ENCODE data around the gene PRKAR2A.

DNA sequence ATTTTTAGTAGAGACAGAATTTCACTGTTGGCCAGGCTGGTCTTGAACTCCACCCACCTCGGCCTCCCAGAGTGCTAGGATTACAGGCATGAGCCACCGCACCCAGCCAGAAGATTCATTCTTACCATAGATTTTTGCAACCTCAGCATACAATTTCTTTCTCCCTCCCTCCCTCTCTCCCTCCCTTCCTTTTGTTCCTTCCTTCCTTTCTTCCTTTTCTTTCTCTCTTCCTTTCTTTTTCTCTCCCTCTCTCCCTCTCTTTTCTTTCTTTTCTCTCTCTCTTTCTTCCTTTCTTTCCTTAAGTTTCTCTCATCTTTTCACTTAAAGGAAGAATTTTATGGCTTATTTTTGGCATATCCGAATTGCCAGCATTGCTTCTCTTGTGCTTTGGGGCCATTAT is 58.0 kb downstream of the PRKAR2A start:
- TF ChIP-seq, protein P1, sequence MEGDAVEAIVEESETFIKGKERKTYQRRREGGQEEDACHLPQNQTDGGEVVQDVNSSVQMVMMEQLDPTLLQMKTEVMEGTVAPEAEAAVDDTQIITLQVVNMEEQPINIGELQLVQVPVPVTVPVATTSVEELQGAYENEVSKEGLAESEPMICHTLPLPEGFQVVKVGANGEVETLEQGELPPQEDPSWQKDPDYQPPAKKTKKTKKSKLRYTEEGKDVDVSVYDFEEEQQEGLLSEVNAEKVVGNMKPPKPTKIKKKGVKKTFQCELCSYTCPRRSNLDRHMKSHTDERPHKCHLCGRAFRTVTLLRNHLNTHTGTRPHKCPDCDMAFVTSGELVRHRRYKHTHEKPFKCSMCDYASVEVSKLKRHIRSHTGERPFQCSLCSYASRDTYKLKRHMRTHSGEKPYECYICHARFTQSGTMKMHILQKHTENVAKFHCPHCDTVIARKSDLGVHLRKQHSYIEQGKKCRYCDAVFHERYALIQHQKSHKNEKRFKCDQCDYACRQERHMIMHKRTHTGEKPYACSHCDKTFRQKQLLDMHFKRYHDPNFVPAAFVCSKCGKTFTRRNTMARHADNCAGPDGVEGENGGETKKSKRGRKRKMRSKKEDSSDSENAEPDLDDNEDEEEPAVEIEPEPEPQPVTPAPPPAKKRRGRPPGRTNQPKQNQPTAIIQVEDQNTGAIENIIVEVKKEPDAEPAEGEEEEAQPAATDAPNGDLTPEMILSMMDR (IDR thresholded peaks at IDR 0.05) = no peak
- TF ChIP-seq EP300 (IDR thresholded peaks at IDR 0.05) = no peak
